Activated CD4-positive, alpha-beta T cell treated with anti-CD3 and anti-CD28 coated beads, Interleukin-2, amount 50 U/mL, for 24 hours (primary cell): ENCODE results near the gene GNAO1.

Experiments
- DNase-seq, 2 donors: peaks; one replicate each; pipeline ENCODE4 v3.0.0-alpha.2; 2020; ENCODE audit warnings: low read depth in 1 of 2, low spot score in 1 of 2

The GNAO1 gene

GRCh38 chr16:56288019-56288418, 96.7 kb downstream of the GNAO1 start:
- no peak for DNase-seq

DNA sequence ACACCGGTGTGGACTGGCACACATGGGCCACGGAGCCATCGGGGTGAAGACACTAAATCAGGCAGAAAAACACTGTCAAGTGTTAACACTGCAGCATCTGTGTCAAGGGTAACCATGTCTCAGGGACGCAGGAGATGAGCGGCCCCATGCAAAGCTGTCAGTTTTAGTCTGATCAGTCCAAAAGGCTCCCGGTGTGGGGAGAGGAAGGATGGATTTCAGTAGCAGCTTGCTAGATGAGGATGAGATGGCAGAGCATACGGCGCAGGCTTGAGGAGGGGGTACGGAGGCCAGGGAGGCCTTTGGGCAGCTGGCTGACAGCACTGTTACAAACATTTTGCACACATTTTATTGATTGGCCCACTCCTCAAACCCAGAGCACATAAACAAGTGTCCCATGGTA, 98.1 kb downstream of the GNAO1 start:
- DNase-seq, result no peak

- DNase-seq, result no peak
Measured at GRCh38 chr16:56289862-56290261, 98.6 kb downstream of the GNAO1 start.

GRCh38 chr16:56294014-56294413, 102.7 kb downstream of the GNAO1 start:
- no peak for DNase-seq

DNA sequence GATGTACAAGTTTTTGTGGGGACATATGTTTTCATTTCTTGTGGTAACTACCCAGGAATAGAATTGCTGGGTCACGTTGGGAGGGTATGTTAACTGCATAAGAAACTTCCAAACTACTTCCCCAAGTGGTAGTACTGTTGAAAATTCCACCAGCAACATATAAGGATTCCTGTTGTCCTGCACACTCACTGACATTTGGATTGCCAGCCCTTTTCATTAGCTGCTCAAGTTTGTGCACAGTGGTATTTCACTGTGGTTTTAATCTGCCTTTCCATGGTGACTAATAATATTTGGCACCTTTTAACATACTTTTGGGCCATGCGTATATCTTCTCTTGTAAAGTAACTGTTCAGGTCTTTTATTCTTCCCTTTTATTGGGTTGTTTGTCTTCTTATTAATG, 103.3 kb downstream of the GNAO1 start:
- DNase-seq, result no peak

- no peak for DNase-seq
Measured at GRCh38 chr16:56295059-56295665, 103.9 kb downstream of the GNAO1 start.

- DNase-seq, result no peak
Measured at GRCh38 chr16:56295739-56296527, 104.6 kb downstream of the GNAO1 start.

DNA sequence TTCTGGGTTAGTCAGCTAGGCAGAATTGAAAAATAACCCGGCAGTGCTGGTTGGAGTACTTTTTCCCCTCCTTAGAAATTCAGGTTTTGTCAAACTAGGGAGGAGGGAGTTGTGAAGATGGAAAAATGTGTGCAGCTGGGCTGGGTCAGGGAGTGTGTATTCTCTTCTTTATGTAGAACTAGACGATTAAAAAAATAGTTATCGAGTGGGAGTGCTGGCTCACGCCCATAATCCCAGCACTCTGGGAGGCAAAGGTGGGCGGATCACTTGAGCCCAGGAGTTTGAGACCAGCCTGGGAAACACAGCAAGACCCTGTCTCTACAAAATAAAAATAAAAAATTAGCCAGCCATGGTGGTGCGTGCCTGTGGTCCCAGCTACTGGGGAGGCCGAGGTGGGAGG, 106.4 kb downstream of the GNAO1 start:
- no peak for DNase-seq

DNA sequence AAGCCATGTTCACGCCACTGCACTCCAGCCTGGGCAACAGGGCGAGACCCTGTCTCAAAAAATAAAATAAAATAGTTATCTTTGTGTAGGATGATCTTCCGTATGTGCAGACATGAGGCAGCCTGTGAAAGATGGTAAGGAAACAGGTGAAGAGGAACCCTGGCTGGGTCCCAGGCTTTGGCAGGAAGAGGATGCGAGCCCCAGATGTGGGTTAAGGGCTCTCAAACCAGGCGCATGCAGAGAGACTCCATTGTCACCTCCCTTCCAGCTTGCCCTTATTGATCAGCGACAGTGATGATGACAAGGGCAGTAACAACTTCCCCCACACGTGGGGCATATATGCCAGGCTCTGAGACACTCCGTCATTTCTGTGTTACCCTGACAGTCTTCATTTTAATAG, 106.8 kb downstream of the GNAO1 start:
- DNase-seq, result no peak

DNA sequence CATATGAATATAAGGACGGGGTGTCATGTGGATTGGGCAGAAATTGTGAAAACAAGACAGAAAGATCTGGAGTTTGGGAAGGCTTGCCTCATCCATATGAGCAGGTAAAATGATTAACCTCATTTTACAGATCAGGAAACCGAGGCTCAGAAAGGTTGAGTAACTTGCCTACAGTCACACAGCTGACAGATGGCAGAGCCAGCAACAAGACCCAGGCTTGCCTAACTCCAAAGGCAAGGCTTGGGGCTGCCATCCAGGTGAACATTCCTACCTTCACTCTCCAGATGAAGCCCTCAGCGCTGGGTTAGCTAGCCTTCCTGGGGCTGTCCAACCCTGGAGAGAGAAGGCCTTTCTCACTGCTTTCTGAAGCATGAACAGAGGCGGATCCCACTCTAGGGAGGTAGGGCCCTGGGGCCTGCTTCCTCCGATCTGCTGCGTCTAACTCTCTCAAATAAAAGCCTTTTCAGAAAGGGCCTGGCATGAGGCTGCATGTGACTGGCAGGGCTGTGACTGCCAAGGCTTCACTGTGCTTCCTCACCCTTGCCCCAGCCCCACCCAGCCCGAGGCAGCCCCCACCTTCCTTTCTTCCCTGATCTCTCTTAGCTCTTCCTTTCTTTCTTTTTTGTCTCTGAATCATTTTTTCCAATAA, 107.8 kb downstream of the GNAO1 start:
- no peak for DNase-seq

- no peak for DNase-seq
Measured at GRCh38 chr16:56300242-56300623, 108.9 kb downstream of the GNAO1 start.

GRCh38 chr16:56300891-56301850, 109.9 kb downstream of the GNAO1 start:
- no peak for DNase-seq

- DNase-seq, result no peak
Measured at GRCh38 chr16:56302506-56302905, 111.2 kb downstream of the GNAO1 start.

DNA sequence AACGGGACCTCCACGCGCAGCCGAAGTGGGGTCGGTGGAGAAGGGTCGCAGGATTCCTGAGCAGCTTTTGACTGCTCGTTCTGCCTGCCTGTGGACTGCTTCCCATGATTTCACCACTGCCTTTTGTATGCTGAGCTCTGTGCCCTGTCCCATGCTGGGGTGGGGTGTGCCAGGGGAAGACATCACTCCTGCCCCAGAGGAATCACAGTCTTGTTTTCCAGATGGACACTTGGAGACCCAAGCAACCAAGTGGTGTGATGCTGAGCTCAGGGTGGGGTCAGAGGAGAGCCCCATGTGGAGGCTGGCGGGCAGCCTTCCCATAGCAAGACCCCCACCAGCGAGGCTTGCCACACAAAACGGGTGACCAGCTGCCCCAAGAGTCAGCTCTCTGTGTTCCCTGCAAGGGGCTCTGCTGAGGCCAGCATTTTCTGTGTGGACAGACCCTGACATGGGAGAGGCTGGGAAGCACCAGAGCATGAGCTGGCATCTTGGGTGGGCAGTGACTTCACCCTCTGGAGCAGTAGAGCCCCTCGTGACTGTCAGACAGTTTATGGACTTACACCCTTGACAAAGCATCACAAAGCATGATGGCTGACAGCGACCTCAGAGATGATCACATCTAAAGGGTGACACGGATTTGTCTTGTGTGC, 111.9 kb downstream of the GNAO1 start:
- no peak for DNase-seq

- no peak for DNase-seq
Measured at GRCh38 chr16:56303880-56304279, 112.6 kb downstream of the GNAO1 start.

GRCh38 chr16:56305956-56306565, 114.8 kb downstream of the GNAO1 start:
- no peak for DNase-seq

DNA sequence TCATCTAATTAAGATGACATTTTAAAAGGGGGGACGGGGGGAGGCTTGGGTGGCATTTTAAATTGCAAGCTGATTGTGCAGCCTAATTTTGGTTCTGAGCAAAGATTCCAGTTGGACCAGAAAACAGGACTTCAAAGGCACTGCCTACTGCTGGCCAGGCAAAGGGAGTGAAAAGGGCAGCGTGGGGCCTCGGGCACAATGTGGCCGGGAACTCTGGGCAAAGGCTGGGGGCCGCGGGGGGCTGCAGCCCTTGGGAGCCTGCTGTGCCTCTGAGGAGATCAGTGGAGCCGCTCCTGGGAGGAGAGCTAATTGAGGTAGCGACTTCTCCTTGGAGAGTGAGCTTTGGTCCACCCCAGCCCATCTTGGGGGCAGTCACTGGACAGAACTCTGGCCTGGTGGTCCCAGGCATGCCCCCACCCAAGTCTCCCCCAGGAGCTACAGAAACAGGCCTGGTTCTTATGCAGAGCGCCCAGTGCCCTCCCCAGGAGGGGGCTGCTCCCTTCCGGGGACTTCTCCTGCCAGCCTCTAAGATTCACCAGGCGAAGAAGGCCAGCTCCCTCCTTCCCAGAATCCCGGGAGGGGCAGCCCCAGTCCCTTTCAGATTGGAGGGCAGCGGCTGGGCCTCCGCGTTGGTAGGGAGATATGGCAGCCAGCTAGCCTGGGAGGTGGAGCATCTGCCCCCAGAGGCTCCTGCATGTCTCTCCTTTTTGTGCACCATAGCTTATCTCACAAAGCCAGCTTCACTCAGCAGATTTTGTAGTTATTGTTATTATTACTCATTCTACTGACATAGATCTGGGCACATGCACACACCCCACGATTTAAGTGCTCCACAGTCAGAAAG, 115.6 kb downstream of the GNAO1 start:
- no peak for DNase-seq

GRCh38 chr16:56307534-56307873, 116.2 kb downstream of the GNAO1 start:
- DNase-seq, result no peak

DNA sequence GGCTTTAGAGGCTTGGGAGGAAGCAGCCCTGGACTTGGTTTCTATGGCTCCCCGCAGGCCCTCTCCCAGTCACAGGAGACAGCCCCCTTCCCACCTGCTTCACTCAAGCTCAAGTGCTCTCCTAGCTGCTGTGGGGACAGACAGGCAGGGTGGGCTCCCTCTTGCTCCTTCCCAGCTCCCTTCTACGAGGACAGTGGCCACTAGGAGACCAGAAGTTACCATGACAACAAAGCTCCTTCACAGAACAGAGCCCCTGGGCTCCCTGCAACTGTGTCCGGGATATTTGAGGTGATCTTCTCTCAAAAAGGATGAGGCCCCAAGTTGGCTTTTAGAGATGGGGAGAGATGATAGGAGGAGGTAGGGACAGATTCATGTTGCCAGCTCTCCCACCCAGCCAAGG, 117.7 kb downstream of the GNAO1 start:
- DNase-seq, result no peak

DNA sequence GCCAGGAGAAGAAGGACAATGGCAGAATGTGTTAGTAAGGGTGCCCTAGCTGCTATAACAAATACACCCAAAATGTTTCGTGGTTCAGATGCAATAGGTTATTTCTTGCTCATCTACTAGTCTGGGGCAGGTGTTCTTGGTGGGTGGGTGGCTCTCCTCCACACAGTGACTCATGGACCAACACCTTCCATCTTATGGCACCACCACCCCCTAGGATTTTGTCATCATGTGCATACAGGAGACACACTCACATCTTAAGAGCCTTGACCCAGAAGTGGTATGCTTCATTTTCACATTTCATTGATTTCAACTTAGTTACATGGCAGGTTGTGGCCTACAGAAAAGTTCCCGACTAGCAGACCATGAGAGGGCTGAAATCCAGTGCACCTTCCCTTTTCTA, 119.4 kb downstream of the GNAO1 start:
- DNase-seq, result no peak
